Suprapubic skin (tissue), 4 donors: ENCODE results near the gene OCRL.

Source experiments
- CTCF ChIP-seq, 2 donors: fragments of 200-600 bp in 1 of 2; fragments of 450-650 bp in 1 of 2; sonication (generic) in 1 of 2; IDR thresholded peaks; one replicate each; pipeline ENCODE4 v1.5.1; 2016 to 2019; ENCODE audit warnings: antibody characterized with exemption in 2 of 2, mild to moderate bottlenecking in 1 of 2, moderate library complexity in 1 of 2
- EP300 ChIP-seq: sonication (generic); formaldehyde crosslinking; IDR thresholded peaks from one replicate; pipeline ENCODE4 v1.6.1; 2017; ENCODE audit warnings: antibody characterized with exemption
- POLR2A ChIP-seq, 2 donors: fragments of 450-650 bp; IDR thresholded peaks; one replicate each; pipeline ENCODE4 v1.6.1; 2017; ENCODE audit warnings: antibody characterized with exemption in 2 of 2, mild to moderate bottlenecking in 2 of 2, moderate library complexity in 2 of 2
- POLR2AphosphoS5 ChIP-seq, 3 donors: sonication (generic); formaldehyde crosslinking; IDR thresholded peaks; one replicate each; pipeline ENCODE4 v1.6.1; 2017; ENCODE audit warnings: antibody characterized with exemption in 3 of 3

- TF ChIP-seq POLR2A (IDR thresholded peaks at IDR 0.05) (no peak), CTCF (IDR thresholded peaks at IDR 0.05) (no peak), POLR2AphosphoS5 (IDR thresholded peaks at IDR 0.05) (no peak), EP300 (no peak)
Observed at GRCh38 chrX:129530410-129530809, 9.6 kb upstream of the OCRL start.
